ENCODE data around the gene NIPAL4.
"Not testable (repeated sequence)": the region's sequence is repeated elsewhere in the genome, so short reads cannot be mapped to it uniquely, and the experiment has no call there.

Gene NIPAL4

GRCh38 chr5:157475432-157475831, 15.4 kb downstream of the NIPAL4 start:
- no peaks in the 10 kb centered on the region for H3K9me3 Mint-ChIP-seq
- H3K4me3 Mint-ChIP-seq = no peak overlapping the region
- H3K27ac Mint-ChIP-seq = peak overlapping the region; percentile 40
- DNase-seq (ENCODE audit: low spot score in 2 of 2) (no peak), ATAC-seq (no peak)
- peaks cover 19% of the 10 kb centered on the region for H3K4me1 Mint-ChIP-seq
- peaks cover 73% of the 10 kb centered on the region for H3K36me3 Mint-ChIP-seq

GRCh38 chr5:157476702-157477408, 16.8 kb downstream of the NIPAL4 start:
- no peak overlapping the region for H3K4me3 Mint-ChIP-seq
- peaks cover 19% of the 10 kb centered on the region for H3K4me1 Mint-ChIP-seq
- H3K27ac Mint-ChIP-seq = no peak overlapping the region
- no peak for DNase-seq (ENCODE audit: low spot score in 2 of 2)
- peak; percentile 66 for ATAC-seq
- H3K36me3 Mint-ChIP-seq = peaks cover 87% of the 10 kb centered on the region
- H3K9me3 Mint-ChIP-seq = no peaks in the 10 kb centered on the region

GRCh38 chr5:157477814-157478494, 17.9 kb downstream of the NIPAL4 start:
- ATAC-seq = no peak
- H3K4me1 Mint-ChIP-seq = peaks cover 13% of the 10 kb centered on the region
- no peak for DNase-seq (ENCODE audit: low spot score in 2 of 2)
- H3K4me3 Mint-ChIP-seq = no peak overlapping the region
- no peaks in the 10 kb centered on the region for H3K9me3 Mint-ChIP-seq
- H3K27ac Mint-ChIP-seq = peak overlapping the region; percentile 57
- H3K36me3 Mint-ChIP-seq = peaks cover 89% of the 10 kb centered on the region

GRCh38 chr5:157478726-157479125, 18.7 kb downstream of the NIPAL4 start:
- no peak for DNase-seq (ENCODE audit: low spot score in 2 of 2)
- H3K4me1 Mint-ChIP-seq = peaks cover 13% of the 10 kb centered on the region
- peak overlapping the region; percentile 57 for H3K27ac Mint-ChIP-seq
- no peak for ATAC-seq
- no peak overlapping the region for H3K4me3 Mint-ChIP-seq
- no peaks in the 10 kb centered on the region for H3K9me3 Mint-ChIP-seq
- peaks cover 95% of the 10 kb centered on the region for H3K36me3 Mint-ChIP-seq

GRCh38 chr5:157479166-157479565, 19.2 kb downstream of the NIPAL4 start:
- H3K4me1 Mint-ChIP-seq = peaks cover 13% of the 10 kb centered on the region
- H3K27ac Mint-ChIP-seq = peak overlapping the region; percentile 57
- peaks cover 99% of the 10 kb centered on the region for H3K36me3 Mint-ChIP-seq

GRCh38 chr5:157479612-157480510, 19.8 kb downstream of the NIPAL4 start:
- H3K4me1 Mint-ChIP-seq = peaks cover 13% of the 10 kb centered on the region
- ATAC-seq (no peak), DNase-seq (ENCODE audit: low spot score in 2 of 2) (no peak)
- no peak overlapping the region for H3K4me3 Mint-ChIP-seq
- peak overlapping the region; percentile 57 for H3K27ac Mint-ChIP-seq
- H3K36me3 Mint-ChIP-seq = peaks cover 100% of the 10 kb centered on the region
- H3K9me3 Mint-ChIP-seq = no peaks in the 10 kb centered on the region

More at GRCh38 chr5:157479166-157479565, 19.2 kb downstream of the NIPAL4 start:
- Mint-ChIP-seq H3K4me3 (no peak overlapping the region), H3K9me3 (no peaks in the 10 kb centered on the region)
- DNase-seq (ENCODE audit: low spot score in 2 of 2) = no peak
- no peak for ATAC-seq

GRCh38 chr5:157481265-157481664, 21.3 kb downstream of the NIPAL4 start:
- H3K27ac Mint-ChIP-seq = peak overlapping the region; percentile 43
- DNase-seq (ENCODE audit: low spot score in 2 of 2) = no peak
- H3K4me3 Mint-ChIP-seq = no peak overlapping the region
- no peaks in the 10 kb centered on the region for H3K9me3 Mint-ChIP-seq
- H3K36me3 Mint-ChIP-seq = peaks cover 100% of the 10 kb centered on the region
- ATAC-seq = peak; percentile 19
- H3K4me1 Mint-ChIP-seq = peaks cover 18% of the 10 kb centered on the region

GRCh38 chr5:157481666-157482065, 21.7 kb downstream of the NIPAL4 start:
- Mint-ChIP-seq H3K9me3 (no peaks in the 10 kb centered on the region), H3K4me3 (no peak overlapping the region), H3K27ac (peak overlapping the region; percentile 43), H3K36me3 (peaks cover 100% of the 10 kb centered on the region), H3K4me1 (peaks cover 20% of the 10 kb centered on the region)
- ATAC-seq = no peak
- no peak for DNase-seq (ENCODE audit: low spot score in 2 of 2)

GRCh38 chr5:157482702-157483101, 22.7 kb downstream of the NIPAL4 start:
- peaks cover 100% of the 10 kb centered on the region for H3K36me3 Mint-ChIP-seq
- not testable (repeated sequence) for H3K4me3 Mint-ChIP-seq; ATAC-seq; H3K9me3 Mint-ChIP-seq; H3K27ac Mint-ChIP-seq; DNase-seq (ENCODE audit: low spot score in 2 of 2)
- H3K4me1 Mint-ChIP-seq = peaks cover 30% of the 10 kb centered on the region

GRCh38 chr5:157484768-157485167, 24.8 kb downstream of the NIPAL4 start:
- no peak for DNase-seq (ENCODE audit: low spot score in 2 of 2)
- H3K27ac Mint-ChIP-seq = no peak overlapping the region
- no peaks in the 10 kb centered on the region for H3K9me3 Mint-ChIP-seq

GRCh38 chr5:157485340-157485739, 25.3 kb downstream of the NIPAL4 start:
- Mint-ChIP-seq H3K4me3 (no peak overlapping the region), H3K27ac (peak overlapping the region; percentile 4), H3K9me3 (no peaks in the 10 kb centered on the region), H3K36me3 (peaks cover 100% of the 10 kb centered on the region), H3K4me1 (peaks cover 20% of the 10 kb centered on the region)
- no peak for ATAC-seq
- DNase-seq (ENCODE audit: low spot score in 2 of 2) = no peak

More at GRCh38 chr5:157484768-157485167, 24.8 kb downstream of the NIPAL4 start:
- H3K4me3 Mint-ChIP-seq = no peak overlapping the region
- H3K4me1 Mint-ChIP-seq = peaks cover 24% of the 10 kb centered on the region
- no peak for ATAC-seq
- peaks cover 100% of the 10 kb centered on the region for H3K36me3 Mint-ChIP-seq

GRCh38 chr5:157485811-157486210, 25.8 kb downstream of the NIPAL4 start:
- H3K36me3 Mint-ChIP-seq = peaks cover 100% of the 10 kb centered on the region
- ATAC-seq = no peak
- H3K9me3 Mint-ChIP-seq = no peaks in the 10 kb centered on the region
- peak overlapping the region; percentile 4 for H3K27ac Mint-ChIP-seq
- DNase-seq (ENCODE audit: low spot score in 2 of 2) = no peak
- H3K4me1 Mint-ChIP-seq = peaks cover 20% of the 10 kb centered on the region
- no peak overlapping the region for H3K4me3 Mint-ChIP-seq

GRCh38 chr5:157486221-157486681, 26.2 kb downstream of the NIPAL4 start:
- Mint-ChIP-seq H3K4me1 (peaks cover 20% of the 10 kb centered on the region), H3K27ac (peak overlapping the region; percentile 74), H3K36me3 (peaks cover 100% of the 10 kb centered on the region), H3K9me3 (no peaks in the 10 kb centered on the region), H3K4me3 (no peak overlapping the region)
- DNase-seq (ENCODE audit: low spot score in 2 of 2) (no peak), ATAC-seq (no peak)

- no peak for DNase-seq (ENCODE audit: low spot score in 2 of 2)
- H3K36me3 Mint-ChIP-seq = peaks cover 100% of the 10 kb centered on the region
- no peak overlapping the region for H3K4me3 Mint-ChIP-seq
- H3K9me3 Mint-ChIP-seq = no peaks in the 10 kb centered on the region
- no peak for ATAC-seq
- H3K27ac Mint-ChIP-seq = peak overlapping the region; percentile 74
- peaks cover 20% of the 10 kb centered on the region for H3K4me1 Mint-ChIP-seq
These were observed 26.8 kb downstream of the NIPAL4 start for GRCh38 chr5:157486861-157487260.

GRCh38 chr5:157487358-157487757, 27.3 kb downstream of the NIPAL4 start:
- Mint-ChIP-seq H3K4me1 (peaks cover 20% of the 10 kb centered on the region), H3K27ac (peak overlapping the region; percentile 74), H3K36me3 (peaks cover 100% of the 10 kb centered on the region), H3K4me3 (no peak overlapping the region), H3K9me3 (no peaks in the 10 kb centered on the region)
- DNase-seq (ENCODE audit: low spot score in 2 of 2) (no peak), ATAC-seq (no peak)
